HG02938 (cell line): Measurements from ENCODE around the gene IFNL3.
"Not testable (repeated sequence)": the region's sequence is repeated elsewhere in the genome, so short reads cannot be mapped to it uniquely, and the experiment has no call there.

ENCODE experiments used
- ATAC-seq: cut with Tn5 transposase; IDR thresholded peaks from one replicate; pipeline ENCODE4 v1.9.1; 2021; ENCODE audit warnings: mild to moderate bottlenecking, moderate library complexity; ENCODE audit not compliant: unreplicated experiment

IFNL3 gene

DNA sequence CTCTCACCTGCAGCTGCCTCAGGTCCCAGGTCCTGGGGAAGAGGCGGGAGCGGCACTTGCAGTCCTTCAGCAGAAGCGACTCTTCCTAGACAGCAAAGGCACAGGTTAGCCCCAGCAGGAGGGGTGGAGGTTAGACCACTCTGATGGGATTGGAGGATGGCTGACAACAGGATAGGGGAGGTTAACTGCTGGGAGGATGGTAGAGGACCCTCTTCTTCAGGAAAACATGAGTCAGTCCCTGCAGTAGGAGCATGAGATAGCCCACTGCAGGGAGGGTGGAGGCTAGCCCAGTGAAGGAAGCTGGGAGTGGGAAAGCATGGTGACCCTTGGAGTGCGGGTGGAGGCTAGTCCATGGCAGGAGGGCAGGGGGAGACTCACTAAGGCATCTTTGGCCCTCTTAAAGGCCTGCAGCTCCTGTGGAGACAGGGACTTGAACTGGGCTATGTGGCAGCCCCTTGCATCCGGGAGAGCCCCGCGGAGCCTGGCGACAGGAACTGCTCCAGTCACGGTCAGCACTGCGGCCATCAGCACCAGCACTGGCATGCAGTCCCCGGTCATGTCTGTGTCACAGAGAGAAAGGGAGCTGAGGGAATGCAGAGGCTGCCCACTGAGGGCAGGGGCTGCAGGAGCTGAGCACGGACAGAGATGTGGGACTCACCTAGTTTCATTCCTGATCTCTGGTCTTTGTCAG, at the start of gene IFNL3:
TSS of gene IFNL3 (minus strand) at position 597 of the 691 bp plus-strand sequence. CDS start at position 558, 39 bp downstream.
- ATAC-seq = not testable (repeated sequence)

DNA sequence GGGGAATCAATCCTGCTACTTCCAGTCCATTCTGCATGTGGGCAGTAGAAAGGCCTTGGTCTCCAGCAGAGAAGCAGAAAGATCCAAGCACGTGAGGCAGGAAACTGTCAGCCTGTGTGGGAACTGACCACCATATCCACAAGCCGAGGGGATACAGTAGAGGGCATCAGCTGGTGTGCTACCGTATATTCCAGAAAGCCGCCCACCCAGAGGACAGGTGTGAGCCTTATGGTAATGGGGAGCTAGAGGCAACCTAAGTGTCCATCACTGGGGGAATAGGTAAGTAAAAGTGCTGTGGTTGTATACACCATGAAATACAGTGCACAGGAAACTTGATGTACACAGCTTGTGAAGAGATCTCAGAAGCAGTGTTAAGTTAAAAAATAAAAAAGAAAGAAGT, 48.6 kb upstream of the IFNL3 start:
- no peak for ATAC-seq

DNA sequence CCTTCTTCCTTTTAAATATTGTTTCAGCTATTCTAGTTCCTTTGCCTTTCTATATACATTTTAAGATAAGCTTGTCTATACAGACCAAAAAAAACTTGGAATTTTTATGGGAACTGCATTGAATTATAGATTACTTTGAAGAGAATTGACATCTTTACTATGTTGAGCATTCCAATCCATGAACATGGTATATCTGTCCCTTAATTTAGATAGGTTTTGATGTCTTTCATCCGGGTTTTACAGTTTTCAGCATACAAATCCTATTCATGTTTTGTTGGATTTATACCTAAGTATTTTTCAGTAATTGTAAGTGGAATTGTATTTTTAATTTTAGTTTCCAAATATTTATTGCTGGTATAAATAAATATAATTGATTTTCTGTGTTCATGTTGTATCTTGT, 39.2 kb upstream of the IFNL3 start:
- no peak for ATAC-seq

DNA sequence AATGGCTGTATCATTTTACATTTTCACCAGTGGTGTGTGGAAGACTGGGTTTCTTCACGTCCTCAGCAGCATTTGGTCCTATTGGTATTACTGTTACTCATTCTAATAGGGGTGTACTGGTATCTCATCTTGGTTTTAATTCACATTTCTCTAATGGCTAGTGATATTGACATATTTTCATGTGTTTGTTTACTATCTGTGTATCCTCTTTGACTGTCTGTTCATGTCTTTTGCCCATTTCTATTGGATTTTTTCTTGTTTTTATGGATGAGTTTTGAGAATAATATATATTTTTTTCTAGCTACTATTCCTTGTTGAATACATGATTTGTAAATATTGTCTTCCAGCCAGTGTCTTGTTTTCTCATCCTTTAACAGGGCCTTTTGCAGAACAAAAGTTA, 37.2 kb upstream of the IFNL3 start:
- no peak for ATAC-seq

DNA sequence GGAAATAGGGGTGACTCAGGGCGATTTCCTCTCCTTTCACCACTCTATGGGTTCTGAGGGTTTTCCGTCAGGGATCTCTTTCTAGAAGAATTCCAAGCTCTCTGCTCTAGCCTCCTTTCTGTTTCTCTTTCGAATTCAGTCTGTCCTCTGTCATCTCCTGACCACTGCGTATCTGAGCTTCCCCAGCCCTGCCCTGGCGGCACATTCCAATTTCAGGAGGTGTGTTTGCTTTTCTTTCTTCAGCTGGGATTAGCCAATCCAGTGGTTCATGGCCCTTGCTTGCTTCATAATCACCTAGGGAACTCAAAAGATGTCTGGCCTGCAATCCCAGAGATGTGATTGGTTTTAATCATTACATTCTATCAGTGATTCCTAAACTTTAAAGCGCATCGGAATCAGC, 32.8 kb upstream of the IFNL3 start:
- ATAC-seq = no peak

DNA sequence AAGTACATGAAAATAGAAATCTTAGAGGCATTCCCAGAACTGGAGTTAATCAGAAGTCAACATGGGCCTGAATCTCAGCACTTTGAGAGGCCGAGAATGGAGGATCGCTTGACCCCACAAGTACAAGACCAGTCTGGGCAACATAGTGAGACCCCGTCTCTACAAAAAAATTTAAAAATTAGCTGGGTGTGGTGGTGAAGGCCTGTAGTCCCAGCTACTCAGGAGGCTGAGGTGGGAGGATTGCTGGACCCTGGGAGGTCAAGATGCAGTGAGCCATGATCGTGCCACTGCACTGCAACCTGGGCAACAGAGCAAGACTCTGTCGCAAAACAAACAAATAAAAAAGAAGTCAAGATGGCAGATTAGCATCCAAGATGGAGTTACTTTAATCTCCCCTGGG, 31.9 kb upstream of the IFNL3 start:
- ATAC-seq = no peak

DNA sequence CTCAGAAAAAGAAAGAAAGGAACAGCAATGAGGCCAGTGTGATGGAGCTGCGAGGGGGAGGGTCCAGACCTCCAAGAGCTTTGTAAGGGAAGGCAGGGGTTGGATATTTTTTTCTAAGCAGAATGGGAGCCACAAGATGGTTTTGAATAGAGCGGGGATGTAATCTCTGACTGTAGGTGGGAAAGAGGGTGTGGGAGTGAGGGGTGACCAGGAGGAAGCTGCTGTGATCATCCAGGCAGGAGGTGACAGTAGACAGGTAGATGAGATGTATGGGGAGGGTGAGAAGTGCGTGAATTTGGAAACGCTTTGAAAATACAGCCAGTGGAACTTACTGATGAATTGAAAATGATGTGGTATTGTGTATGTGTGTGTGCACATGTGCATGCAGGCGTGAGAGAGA, 30.8 kb upstream of the IFNL3 start:
- no peak for ATAC-seq

DNA sequence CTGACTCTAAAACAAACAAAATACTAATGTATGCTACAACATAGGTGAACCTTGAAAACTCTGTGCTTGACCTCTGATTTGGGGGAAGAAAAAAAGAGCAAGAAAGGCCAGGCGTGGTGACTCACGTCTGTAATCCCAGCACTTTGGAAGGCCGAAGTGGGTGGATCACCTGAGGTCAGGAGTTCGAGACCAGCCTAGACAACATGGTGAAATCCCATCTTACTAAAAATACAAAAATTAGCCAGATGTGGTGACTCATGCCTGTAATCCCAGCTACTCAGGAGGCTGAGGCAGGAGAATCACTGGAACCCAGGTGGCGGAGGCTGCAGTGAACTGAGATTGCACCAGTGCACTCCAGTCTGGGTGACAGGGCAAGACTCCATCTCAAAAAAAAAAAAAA, 29.1 kb upstream of the IFNL3 start:
- not testable (repeated sequence) for ATAC-seq

- no peak for ATAC-seq
Observed at GRCh38 chr19:39270036-39270871, 25.4 kb upstream of the IFNL3 start.

DNA sequence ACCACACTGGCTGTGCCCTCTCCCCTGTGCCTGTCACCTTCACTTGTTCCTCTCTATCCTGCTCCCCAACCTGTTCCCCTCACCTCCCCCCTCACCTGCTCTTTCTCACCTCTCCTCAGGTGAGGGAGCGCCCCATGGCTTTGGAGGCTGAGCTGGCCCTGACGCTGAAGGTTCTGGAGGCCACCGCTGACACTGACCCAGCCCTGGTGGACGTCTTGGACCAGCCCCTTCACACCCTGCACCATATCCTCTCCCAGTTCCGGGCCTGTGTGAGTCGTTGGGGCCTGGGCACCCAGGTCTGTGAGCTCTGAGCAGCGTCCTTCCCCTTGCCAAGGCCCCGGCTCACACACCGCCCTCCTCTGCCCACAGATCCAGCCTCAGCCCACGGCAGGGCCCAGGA, 24.6 kb upstream of the IFNL3 start:
- not testable (repeated sequence) for ATAC-seq

DNA sequence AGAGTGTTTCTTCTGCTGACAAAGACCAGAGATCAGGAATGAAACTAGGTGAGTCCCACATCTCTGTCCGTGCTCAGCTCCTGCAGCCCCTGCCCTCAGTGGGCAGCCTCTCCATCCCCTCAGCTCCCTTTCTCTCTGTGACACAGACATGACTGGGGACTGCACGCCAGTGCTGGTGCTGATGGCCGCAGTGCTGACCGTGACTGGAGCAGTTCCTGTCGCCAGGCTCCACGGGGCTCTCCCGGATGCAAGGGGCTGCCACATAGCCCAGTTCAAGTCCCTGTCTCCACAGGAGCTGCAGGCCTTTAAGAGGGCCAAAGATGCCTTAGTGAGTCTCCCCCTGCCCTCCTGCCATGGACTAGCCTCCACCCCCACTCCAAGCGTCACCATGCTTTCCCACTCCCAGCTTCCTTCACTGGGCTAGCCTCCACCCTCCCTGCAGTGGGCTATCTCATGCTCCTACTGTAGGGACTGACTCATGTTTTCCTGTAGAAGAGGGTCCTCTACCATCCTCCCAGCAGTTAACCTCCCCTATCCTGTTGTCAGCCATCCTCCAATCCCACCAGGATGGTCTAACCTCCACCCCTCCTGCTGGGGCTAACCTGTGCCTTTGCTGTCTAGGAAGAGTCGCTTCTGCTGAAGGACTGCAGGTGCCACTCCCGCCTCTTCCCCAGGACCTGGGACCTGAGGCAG, 23.9 kb upstream of the IFNL3 start:
- not testable (repeated sequence) for ATAC-seq

DNA sequence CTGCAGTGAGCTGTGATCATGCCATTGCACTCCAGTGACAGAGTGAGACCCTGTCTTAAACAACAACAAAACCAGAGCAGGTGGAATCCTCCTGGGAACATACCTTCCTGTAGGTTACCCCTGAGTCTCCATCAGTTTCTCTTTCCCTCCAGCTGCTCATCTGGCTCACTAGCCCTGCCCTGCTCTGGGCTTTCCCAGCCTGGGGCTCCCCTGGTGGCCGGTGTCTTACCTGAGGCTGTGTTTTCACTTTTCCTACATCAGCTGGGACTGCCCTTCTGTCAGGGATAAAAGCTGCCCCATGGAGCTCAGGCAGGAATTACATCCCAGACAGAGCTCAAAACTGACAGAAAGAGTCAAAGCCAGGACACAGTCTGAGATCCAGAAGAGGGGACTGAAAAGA, 23.3 kb upstream of the IFNL3 start, which contains the start of gene IFNL2:
TSS of gene IFNL2 (plus strand) at position 312 of the 400 bp plus-strand sequence. CDS start 173 bp downstream, outside the sequence.
- ATAC-seq = not testable (repeated sequence)

GRCh38 chr19:39265321-39265916, 20.6 kb upstream of the IFNL3 start:
- ATAC-seq = no peak

GRCh38 chr19:39264306-39265290, 19.8 kb upstream of the IFNL3 start:
- no peak for ATAC-seq

DNA sequence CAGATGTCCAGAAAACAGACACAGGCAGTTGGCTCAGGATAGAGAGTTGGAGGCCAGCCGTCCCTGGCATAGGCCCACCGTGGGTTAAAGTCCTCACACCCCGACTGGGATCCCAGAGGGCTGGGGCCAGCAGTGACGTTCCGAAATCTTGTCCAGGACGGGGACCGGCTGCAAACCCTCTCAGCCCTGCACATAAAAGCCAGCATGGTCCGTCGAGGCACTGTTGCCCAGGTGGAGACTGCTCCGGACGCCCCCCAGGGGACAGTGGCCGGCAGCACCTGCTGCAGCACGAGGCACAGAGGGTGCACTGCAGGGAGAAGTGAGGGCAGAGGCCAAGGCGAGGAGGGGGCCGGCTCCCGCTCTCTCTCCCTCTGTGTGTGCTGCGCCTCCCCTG, 19.1 kb upstream of the IFNL3 start:
- ATAC-seq = no peak

GRCh38 chr19:39262496-39262895, 17.7 kb upstream of the IFNL3 start:
- no peak for ATAC-seq

GRCh38 chr19:39261704-39262103, 16.9 kb upstream of the IFNL3 start:
- ATAC-seq = no peak

GRCh38 chr19:39257227-39257626, 12.4 kb upstream of the IFNL3 start:
- ATAC-seq = no peak

DNA sequence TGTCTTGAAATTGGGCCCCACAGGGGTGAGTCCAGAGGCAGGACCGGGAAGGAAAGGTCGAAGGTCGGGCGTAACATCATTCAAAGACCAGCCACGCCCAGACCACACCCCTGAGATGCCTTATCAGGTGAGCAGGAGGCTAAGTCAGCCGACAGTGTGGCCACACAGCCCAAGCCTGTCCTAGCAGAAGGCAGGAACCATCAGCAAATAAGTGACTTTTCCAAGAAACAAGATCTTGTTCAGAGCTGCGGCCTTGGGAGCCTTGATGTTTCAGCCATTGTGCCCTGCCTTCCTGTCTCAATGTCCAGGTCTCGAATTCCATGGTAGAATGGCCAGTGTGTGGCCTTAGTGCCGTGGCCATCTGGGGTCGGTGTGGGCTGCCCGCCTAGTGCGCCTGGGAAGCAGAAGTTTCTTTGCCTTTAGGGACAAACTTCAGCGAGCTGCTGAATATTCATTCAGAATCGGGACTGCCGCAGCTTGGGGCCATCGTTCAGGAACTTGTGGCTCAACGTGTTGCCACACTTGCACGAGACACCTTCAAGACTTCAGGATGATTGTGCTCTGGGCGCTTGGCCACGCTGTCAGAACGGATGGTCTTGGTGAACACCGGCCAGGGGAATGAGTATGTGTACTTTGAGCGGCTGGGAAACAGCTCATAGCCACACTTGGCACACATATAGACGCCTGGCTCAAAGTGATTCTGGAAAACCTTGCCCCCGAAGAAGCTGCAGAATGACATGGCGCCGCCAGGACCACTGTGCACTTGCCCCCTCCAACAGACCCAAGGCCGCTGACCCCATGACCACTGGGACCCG, 9.9 kb upstream of the IFNL3 start:
- ATAC-seq = no peak
